ENCODE data around the gene RASGRP2.

The RASGRP2 gene

DNA sequence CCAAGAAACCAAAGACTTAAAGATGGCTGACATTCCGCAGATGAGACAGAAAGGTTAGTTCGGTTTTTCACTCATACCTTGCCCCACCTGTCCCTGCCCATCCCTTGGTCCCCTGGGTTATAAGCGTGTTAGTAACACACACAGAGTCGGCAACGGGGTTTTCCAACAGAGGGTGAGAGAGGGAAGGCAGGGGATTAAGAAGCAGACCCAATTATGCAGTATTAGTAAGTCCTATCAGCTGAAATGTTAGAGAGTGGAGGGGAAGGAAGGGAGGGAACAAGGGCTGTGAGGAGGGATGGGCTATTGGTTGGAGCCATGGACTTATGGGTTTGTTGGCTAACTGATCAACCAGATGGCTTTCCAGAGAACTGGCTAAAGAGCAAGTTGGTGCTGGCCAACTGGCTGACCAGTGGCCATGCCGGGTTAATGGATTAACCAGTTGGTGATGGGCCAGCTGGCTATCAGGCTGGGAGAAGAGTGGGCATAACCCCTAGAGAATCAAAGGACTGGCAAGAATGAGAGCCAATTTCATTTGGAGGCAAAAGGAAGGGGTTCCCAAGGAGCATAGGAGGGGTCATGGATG is 66.4 kb downstream of the RASGRP2 start:
- no peak for DNase-seq (ENCODE audit: extremely low read depth, low read depth)
- no peak for TF ChIP-seq CTCF (IDR thresholded peaks at IDR 0.05; ENCODE audit: low read depth, low read length)

All from AG09319 (cell line).